Activated CD4-positive, alpha-beta T cell treated with anti-CD3 and anti-CD28 coated beads, Interleukin-2, amount 50 U/mL, for 1 hour (primary cell): ENCODE data around the gene SDR39U1.

Source experiments
- DNase-seq: peaks from one replicate; pipeline ENCODE4 v3.0.0-alpha.2; 2020

SDR39U1 gene

GRCh38 chr14:24441904-24442239 is 704 bp downstream of the SDR39U1 start:
- DNase-seq: no peak

DNA sequence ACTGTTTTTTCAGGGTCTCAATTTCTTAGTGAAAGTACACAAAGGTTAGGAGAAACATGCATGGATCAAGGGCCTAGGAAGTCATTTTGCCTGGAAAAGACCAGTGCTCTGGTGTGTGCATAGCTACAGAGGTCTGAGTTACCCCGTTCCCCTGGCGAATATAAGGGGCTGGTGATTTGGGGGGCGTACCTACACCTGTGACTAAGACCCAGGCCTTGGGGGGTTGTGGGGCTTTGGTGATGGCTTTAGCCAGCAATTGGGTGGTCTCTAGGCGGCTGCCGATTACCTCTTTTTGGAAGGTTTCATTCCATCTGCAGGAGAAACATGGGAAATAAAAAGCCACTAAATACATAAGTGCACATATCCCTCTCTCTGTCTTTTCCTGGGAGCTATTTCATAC is 1.1 kb downstream of the SDR39U1 start:
- no peak for DNase-seq

DNA sequence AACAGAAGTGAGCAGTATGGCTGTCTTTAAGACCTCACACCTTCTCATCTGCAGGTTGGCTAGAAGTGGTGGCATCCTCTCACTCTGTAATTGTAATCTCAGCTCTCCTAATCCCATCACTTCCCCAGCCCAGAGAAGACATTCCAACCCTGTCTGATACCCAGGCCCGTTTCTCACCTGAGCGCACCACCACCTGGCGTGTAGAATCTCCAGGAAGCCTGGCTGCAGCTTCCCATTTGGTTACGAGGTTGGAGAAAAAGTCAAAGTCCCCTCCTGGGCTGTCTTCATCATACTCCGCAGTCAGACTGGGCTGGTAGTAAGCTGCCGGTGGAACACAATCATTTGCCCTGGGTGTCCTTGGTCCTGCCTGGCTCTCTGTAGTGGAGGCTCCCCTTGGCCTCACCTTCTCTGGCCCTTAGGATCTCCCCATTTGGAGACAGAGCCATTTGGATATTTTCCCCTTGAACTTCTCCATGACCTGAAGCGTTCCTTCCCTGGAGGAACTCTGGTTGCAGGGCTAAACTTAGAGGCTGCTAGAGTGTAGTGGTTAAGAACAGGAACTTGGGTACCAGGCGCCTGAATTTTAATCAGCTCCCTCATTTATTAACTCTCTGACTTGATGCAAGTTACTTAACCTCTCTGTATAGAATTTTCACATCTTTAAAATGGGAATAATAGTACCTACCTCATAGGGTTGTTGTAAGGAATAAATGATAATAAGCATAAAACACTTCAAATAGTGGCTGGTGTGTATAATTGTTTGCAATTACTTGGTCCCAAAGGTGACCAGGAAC is 1.8 kb downstream of the SDR39U1 start:
- DNase-seq: no peak

GRCh38 chr14:24439830-24440605 is 2.6 kb downstream of the SDR39U1 start:
- no peak for DNase-seq

DNA sequence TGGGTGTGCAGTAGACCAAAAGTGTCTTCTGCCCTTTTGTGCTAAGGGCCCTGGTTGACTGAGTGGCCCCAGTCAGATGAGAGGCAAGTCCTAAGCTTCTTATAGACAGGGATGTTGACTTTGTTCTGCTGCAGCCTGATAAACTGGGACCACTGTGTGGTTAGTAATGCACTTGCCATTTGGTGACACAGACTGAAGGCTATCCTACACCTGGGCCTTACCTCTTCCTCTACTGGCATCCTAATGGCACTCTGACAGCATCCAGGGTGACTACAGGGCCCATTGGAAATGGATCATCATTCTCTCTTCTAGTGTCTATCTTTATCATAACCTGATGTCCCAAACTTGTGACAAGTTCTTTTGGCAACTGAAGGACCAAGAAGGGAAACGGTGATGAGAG is 3.3 kb downstream of the SDR39U1 start:
- DNase-seq: no peak

DNA sequence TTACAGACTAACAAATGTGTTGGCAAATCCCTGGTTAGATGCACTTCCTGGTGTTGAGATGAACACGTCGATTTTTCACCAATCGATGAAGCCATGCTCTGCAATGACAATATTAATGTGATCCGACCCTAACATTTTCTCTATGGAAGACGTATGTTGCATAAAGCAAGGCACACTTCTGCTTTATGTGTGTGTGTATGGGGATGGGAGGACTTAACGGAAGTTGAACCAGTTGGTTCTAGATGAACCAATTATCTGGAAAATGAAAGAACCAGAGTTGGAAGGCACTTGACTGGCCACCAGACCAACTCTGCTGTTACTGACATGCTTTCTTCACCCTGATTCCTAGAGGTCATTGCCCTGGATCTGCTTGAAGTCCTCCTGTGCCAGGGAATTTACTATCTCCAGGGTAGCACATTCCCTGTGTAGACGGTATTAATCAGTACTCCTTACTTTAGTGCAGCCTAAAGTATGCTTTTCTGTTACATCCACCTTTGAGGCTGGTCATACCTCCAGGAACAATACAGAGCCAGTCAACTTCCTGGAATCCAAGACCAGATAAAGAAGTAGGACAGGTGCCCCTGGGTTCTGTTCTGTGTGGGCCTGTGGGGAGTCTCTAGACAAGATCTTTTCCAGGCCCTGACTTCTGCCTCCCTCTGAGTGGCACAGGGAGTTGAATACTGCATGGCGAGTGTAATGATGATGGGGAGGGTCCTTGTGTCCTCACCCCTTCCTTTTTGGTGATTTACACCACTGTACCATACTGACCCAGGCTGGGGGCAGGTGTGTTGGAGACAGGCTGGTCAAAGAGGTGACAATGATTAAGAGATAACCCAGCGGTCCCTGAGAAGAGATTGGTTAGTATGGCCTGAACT is 4.1 kb downstream of the SDR39U1 start:
- no peak for DNase-seq

DNA sequence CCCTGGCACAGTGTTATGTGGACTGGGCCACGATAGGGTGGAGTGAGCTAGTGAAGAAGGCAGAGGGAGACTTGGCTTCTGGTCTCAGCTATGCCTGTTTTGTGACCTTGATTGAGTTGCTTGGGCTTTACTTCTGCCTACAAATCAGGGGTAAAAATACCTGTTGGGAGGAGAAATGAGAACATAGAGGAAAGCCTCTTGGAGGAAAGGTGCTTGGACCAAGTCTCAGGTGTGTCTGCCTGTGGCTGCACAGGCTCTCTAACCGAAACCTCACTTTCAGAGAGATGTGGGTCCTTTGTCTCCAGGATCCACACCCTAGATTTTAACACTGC is 4.9 kb downstream of the SDR39U1 start:
- DNase-seq: no peak

GRCh38 chr14:24437020-24437735 is 5.4 kb downstream of the SDR39U1 start:
- no peak for DNase-seq

- DNase-seq: no peak
Measured at GRCh38 chr14:24436355-24437019, 6.1 kb downstream of the SDR39U1 start.

DNA sequence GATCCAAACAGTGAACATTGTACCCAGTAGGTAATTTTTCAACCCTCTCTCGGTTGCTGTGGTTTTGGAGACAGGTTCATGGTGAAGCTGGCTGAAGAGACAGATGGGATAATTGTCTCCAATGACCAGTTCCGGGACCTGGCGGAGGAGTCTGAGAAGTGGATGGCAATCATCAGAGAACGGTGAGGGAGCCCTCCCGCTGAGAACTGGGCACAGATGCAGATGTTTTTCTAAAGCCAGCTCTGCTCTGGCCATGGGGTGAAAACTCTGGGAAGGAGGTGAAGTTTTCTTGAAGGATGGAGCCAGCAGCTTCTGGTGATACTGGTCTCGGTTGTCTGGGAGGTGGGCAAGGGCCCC is 6.6 kb downstream of the SDR39U1 start:
- DNase-seq: no peak

GRCh38 chr14:24435192-24435810 is 7.3 kb downstream of the SDR39U1 start:
- no peak for DNase-seq

GRCh38 chr14:24434676-24435075 is 7.9 kb downstream of the SDR39U1 start:
- DNase-seq: no peak

DNA sequence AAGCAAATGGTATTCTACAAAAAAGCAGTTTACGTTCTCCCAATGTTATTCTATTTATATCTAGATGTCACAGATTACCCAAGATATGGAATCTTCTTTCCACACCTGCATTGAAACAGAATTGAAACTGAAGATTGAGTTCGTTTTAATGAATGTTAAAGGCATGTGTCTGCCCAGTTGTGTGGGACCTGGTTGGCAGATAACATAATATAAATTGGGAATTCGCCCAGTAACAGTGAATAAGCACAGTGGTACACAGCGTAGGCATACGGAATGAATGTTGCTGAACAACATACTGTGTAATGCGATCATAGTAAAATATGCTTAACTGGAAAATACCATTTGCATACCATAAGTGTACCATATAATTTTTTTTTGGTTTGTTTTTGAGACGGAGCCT is 8.5 kb downstream of the SDR39U1 start:
- no peak for DNase-seq

DNA sequence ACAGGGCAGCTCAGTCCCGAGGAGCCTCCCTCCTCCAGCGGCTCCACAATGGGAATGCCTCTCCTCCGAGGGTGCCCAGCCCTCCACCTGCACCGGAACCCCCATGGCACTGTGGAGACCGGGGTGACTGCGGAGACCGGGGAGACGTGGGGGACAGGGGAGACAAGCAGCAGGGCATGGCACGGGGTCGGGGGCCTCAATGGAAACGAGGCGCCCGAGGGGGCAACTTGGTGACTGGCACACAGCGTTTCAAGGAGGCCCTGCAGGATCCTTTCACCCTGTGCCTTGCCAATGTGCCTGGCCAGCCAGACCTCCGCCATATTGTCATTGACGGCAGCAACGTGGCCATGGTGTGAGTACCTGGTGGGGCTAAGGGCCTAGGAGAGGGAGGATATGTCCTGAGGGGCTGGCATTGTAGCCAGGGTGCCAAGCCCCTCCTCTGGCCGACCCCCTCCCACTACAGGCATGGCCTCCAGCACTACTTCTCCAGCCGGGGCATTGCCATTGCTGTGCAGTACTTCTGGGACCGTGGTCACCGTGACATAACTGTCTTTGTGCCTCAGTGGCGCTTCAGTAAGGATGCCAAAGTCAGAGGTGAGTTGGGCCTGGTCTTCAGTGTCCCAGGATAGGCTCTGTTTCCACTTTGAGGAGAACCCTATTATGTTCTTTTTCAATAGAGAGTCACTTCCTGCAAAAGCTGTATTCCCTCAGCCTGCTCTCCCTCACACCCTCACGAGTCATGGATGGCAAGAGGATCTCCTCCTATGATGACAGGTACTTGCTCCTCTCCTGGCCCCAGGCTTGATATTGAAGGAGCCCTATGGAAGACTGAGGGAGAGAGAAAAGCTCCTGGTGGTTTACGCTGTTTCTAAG is 10.1 kb downstream of the SDR39U1 start:
- no peak for DNase-seq

GRCh38 chr14:24431569-24432258 is 10.9 kb downstream of the SDR39U1 start:
- DNase-seq: peak; percentile 89

GRCh38 chr14:24430682-24431568 is 11.7 kb downstream of the SDR39U1 start:
- DNase-seq: peak; percentile 58

- no peak for DNase-seq
Measured at GRCh38 chr14:24430143-24430681, 12.4 kb downstream of the SDR39U1 start.

DNA sequence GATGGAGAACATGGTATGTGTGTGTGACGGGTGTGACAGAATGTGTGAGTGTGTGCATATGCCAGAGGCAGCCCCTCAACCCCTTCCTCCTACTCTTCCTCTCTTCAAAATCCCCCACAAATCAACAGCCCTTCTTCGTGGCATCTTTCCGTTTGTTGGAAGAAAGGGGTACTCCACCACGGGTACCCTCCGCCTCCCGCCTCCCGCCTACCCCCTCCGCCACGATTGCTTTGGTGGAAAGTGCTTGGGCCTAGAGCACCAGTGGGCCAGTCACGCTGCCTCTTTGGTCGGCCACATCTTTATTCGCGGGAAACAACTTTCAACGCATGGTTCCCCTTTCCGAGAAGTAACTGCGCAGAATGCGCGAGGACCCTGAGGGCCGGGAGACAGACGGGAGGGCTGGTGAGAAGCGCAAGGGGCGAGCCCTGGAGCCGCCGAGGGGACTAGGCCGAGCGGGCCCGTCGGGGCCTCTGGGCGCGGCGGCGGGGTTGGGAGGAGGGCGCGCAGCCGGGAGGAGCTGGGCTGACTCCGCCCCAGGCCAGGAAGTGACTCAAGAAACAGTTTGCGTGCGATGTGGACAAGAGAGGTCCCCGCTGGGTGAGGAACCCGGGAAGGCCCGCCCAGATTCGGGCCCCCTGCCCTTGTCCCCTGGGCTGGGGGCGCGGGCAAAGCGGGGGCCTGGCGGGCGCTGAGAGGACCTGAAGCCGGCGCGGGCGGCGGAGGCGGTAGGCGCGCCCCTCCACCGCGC is 13.0 kb downstream of the SDR39U1 start, which contains the start of the genes CBLN3 and KHNYN:
Gene CBLN3 (minus strand): TSS at position 274 of the 748 bp plus-strand sequence. CDS start 614 bp downstream, outside the sequence.
Gene KHNYN (plus strand): TSS at position 560 of the 748 bp plus-strand sequence. CDS start 777 bp downstream, outside the sequence.
- DNase-seq: peak; percentile 84
